ENCODE results near the gene NOTUM.

DNA sequence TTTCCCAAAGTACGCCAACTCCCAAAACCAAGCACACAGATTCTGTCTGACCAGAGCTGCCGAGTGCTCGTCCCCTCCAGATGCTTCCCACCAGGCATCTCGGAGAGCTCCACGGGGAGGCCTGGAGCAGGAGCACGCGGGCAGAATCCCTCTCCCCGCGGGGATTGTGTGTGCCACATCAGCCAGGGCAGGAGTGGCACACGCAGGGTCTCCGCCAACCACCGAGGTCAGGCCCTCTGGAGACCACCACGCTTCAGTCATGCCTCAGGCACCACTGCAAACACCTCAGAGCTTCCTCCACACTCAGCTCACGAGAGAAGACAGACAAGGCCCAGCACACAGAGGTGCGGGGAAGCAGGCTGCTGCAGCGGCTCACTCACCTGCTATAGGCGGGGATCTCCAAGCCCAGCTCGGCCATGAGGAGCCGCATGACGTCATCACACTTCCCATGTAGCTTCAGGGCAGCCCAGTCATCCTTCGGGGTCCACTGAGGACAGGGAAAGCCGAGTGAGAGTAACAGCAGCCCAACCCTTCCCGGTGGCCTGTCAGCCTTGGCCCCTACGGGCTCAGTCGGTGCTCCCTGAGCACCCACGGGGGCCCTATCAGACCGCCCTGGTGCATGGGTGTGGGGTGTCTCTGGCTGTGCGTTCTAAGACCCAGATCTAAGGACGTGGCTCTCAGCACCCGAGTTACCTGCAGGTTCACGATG is 47.4 kb downstream of the NOTUM start:
- TF ChIP-seq, protein P1, sequence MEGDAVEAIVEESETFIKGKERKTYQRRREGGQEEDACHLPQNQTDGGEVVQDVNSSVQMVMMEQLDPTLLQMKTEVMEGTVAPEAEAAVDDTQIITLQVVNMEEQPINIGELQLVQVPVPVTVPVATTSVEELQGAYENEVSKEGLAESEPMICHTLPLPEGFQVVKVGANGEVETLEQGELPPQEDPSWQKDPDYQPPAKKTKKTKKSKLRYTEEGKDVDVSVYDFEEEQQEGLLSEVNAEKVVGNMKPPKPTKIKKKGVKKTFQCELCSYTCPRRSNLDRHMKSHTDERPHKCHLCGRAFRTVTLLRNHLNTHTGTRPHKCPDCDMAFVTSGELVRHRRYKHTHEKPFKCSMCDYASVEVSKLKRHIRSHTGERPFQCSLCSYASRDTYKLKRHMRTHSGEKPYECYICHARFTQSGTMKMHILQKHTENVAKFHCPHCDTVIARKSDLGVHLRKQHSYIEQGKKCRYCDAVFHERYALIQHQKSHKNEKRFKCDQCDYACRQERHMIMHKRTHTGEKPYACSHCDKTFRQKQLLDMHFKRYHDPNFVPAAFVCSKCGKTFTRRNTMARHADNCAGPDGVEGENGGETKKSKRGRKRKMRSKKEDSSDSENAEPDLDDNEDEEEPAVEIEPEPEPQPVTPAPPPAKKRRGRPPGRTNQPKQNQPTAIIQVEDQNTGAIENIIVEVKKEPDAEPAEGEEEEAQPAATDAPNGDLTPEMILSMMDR (conservative IDR thresholded peaks at IDR 0.05; ENCODE audit: low read length), result no peak
- TF ChIP-seq EZH2phosphoT487 (IDR thresholded peaks at IDR 0.05; ENCODE audit: borderline replicate concordance, low read depth, low read length), result no peak
